Measurements from ENCODE around the gene EFCAB8.
"Not testable (repeated sequence)": the region's sequence is repeated elsewhere in the genome, so short reads cannot be mapped to it uniquely, and the experiment has no call there.

Gene EFCAB8

GRCh38 chr20:32888636-32889035, 29.9 kb downstream of the EFCAB8 start:
- no peak for DNase-seq

- DNase-seq = no peak
Measured at GRCh38 chr20:32889281-32889680, 30.6 kb downstream of the EFCAB8 start.

- no peak for DNase-seq
Measured at GRCh38 chr20:32891491-32891890, 32.8 kb downstream of the EFCAB8 start.

- DNase-seq = no peak
Measured at GRCh38 chr20:32891926-32892660, 33.4 kb downstream of the EFCAB8 start.

- DNase-seq = no peak
Measured at GRCh38 chr20:32893263-32894025, 34.7 kb downstream of the EFCAB8 start.

GRCh38 chr20:32894026-32894483, 35.3 kb downstream of the EFCAB8 start:
- DNase-seq = no peak

GRCh38 chr20:32894711-32895355, 36.1 kb downstream of the EFCAB8 start:
- DNase-seq = no peak

GRCh38 chr20:32896521-32897280, 38.0 kb downstream of the EFCAB8 start:
- DNase-seq = no peak

- DNase-seq = no peak
Measured at GRCh38 chr20:32898729-32899128, 40.0 kb downstream of the EFCAB8 start.

- no peak for DNase-seq
Measured at GRCh38 chr20:32902456-32903420, 44.0 kb downstream of the EFCAB8 start.

GRCh38 chr20:32903666-32904175, 45.0 kb downstream of the EFCAB8 start:
- no peak for DNase-seq

- DNase-seq = not testable (repeated sequence)
Measured at GRCh38 chr20:32904678-32905077, 46.0 kb downstream of the EFCAB8 start.

GRCh38 chr20:32906200-32906599, 47.5 kb downstream of the EFCAB8 start:
- DNase-seq = no peak

- DNase-seq = no peak
Measured at GRCh38 chr20:32906871-32907495, 48.3 kb downstream of the EFCAB8 start.

GRCh38 chr20:32907886-32908285, 49.2 kb downstream of the EFCAB8 start:
- no peak for DNase-seq

- no peak for DNase-seq
Measured at GRCh38 chr20:32908334-32909292, 49.9 kb downstream of the EFCAB8 start.

- DNase-seq = no peak
Measured at GRCh38 chr20:32909451-32909850, 50.7 kb downstream of the EFCAB8 start.

- no peak for DNase-seq
Measured at GRCh38 chr20:32909896-32910571, 51.3 kb downstream of the EFCAB8 start.

GRCh38 chr20:32911355-32911754, 52.6 kb downstream of the EFCAB8 start:
- DNase-seq = no peak
